NCI-H1417 treated with DMSO at 0.1 percent for 48 hours (cell line): Measurements from ENCODE around the gene NIPBL.
"Not testable (repeated sequence)": the region's sequence is repeated elsewhere in the genome, so short reads cannot be mapped to it uniquely, and the experiment has no call there.

Experiments
- DNase-seq: peaks from one replicate; lab custom pipeline; 2025; lab: John Stamatoyannopoulos, UW

Gene NIPBL

DNA sequence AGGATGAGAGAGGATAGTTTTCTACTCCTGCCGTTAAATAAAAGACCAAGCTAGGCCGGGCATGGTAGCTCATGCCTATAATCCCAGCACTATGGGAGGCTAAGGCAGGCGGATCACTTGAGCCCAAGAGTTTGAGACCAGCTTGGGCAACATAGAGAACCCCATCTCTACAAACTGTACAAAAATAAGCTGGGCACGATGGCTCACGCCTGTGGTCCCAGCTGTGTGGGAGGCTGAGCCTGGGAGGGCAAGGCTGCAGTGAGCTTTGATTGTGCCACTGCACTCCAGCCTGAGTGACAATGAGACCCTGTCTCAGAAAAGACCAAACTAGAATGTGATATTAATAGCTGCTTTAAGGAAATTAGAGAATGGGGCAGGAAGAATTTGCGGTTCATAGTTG lies 158.4 kb downstream of the NIPBL start:
- no peak for DNase-seq

DNA sequence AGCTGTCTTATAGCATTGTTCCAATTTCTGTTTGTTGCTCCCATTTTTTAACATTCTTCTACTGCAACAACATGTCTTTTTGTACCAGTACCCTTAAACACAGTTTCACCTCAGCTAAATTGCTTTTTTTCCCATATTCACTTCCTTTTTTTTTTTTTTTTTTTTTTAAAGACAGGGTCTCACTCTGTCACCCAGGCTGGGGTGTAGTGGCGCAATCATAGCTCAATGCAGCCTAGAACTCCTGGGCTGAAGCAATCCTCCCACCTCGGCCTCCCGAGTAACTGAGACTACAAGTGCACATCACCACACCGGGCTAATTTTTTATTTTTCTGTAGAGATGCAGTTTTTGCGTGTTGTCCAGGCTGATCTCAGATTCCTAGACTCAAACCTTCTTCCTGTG lies 161.3 kb downstream of the NIPBL start:
- no peak for DNase-seq

GRCh38 chr5:37039824-37040223 lies 163.3 kb downstream of the NIPBL start:
- no peak for DNase-seq

DNA sequence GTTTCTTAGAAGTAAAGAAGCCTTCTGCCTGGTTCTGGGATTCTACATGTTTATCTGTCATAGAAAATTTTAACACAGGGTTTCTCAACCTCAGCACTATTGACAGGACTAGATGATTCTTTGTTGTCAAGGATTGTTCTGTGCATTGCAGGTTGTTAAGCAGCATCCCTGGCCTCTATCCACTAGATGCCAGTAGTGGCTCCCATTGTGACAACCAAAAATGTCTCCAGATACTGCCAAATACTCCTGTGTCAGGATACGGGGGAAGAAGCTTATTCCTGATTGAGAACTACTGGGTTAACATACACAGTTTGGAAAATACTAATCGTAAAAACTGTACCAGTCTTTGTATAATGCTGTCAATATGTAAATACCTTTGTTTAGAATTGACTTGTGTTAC lies 167.1 kb downstream of the NIPBL start:
- DNase-seq = no peak

- no peak for DNase-seq
Measured at GRCh38 chr5:37044120-37044519, 167.6 kb downstream of the NIPBL start.

DNA sequence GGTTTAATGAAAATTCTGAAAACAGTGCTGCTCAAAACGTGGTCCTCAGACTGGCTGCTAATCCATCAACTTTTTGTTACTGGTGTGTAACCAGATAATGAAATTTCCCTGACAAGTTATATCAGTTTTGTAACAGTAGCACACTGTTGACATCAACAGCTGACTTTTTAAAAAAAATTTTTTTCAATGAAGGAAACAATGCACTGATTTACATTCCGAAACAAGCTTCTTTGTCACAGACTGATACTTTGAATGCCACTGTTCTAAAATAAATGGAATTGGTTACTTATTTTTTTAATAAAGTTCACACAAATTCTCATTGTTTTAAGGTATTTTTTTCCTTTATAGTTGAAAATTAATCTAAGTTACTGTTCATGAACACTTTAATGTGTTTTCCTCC lies 169.1 kb downstream of the NIPBL start:
- DNase-seq = no peak

DNA sequence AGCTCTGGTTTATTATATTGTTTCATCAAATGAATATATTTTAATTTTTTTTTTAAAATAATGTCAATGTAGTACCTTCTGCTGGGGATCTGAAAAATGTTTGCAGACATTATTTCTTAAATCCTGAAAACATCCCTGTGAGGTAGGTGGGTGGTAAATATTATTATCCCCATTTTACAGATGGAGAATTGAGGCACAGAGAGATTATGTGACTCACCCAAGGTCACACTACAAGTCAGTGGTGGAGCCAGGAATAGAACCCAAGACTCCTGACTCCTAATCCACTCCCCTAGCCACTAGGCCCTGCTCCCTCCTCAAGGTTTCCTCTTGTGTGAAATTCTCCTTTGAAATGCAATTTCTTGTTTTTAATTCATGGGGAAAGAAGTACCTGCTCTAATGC lies 171.4 kb downstream of the NIPBL start:
- no peak for DNase-seq

GRCh38 chr5:37054391-37054790 lies 177.8 kb downstream of the NIPBL start:
- no peak for DNase-seq

DNA sequence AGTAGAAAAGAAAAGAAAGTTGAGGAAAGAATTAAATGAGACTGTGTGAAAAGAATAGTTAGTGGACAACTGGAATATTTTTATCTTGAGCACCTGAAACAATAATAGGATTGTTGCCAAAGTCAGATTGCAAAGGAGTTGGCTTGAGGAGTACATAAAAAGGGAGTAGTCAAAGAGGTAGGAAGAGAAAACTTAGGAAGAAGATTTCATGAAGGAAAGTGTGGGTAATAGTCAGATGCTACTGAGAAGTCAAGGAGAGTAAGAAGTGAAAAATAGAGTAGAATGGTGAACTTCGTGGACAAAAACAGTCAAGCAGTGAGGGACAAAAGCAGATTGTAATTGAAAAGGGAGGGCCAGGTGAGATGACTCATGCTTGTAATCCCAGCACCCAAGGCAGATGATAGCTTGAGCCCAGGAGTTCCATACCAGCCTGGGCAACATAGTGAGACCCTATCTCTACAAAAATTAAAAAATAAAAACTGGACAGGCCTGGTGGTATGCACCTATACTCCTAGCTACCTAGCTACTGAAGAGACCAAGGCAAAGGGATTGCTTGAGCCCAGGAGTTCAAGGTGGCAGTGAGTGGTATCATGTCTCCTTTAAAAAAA lies 178.9 kb downstream of the NIPBL start:
- DNase-seq = no peak

GRCh38 chr5:37056762-37057161 lies 180.2 kb downstream of the NIPBL start:
- DNase-seq = no peak

- no peak for DNase-seq
Measured at GRCh38 chr5:37060030-37060429, 183.5 kb downstream of the NIPBL start.

DNA sequence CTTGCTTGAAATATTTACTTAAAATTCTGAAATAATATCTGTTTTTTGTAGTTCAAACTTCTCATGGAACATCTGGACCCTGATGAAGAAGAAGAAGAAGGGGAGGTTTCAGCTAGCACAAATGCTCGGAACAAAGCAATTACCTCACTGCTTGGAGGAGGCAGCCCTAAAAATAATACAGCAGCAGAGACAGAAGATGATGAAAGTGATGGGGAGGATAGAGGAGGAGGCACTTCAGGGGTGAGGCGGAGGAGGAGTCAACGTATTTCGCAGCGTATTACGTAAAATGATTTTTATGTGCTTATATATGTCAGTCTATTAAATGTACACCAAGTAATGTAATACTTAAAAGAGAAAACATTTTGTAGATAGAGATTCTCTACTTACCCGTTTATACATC lies 187.2 kb downstream of the NIPBL start:
- DNase-seq = no peak

- DNase-seq = no peak
Measured at GRCh38 chr5:37064442-37064841, 187.9 kb downstream of the NIPBL start.

GRCh38 chr5:37071487-37071886 lies 194.9 kb downstream of the NIPBL start:
- DNase-seq = no peak

GRCh38 chr5:37071901-37072581 lies 195.5 kb downstream of the NIPBL start:
- no peak for DNase-seq

DNA sequence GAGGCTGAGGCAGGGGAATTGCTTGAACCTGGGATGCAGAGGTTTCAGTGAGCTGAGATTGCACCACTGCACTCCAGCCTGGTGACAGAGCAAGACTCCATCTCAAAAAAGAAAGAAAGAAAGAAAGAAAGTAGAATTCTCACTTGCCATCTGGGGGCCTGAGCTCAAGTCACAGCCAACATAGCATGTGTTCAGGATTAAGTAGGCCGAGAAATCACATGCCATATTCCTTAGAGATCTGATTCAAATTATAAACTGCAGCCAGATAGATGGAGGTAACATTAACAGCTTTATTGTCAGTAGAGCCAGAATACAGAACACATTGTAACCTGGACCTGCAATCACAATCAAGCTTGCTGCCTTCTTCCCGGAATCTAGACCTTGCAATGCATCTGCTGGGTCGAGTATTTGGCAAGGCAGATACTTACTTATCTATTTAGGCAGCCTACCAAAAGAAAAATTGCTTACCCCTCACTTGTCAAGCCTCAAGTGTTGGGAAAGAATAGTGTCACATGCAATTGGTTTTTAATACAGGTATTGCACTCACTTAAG lies 198.9 kb downstream of the NIPBL start:
- no peak for DNase-seq

DNA sequence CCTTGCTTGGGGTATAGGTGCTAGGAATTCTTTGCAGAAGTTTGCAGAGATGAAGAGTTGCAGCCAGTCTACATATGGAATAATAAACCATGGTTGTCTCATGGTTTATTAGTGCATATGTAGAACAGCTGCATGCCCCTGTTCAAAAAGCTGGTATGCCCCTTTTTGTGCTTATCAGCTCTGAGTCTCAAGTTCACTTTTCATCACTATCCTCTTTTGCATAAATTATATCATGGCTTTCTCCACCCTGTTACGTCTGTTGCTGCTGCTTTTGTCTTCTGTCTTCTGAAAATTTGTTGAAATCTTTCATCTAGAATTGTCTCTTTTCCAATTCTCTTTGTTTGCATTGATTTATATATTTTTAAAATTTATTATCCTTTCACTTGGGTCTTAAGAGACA lies 200.6 kb downstream of the NIPBL start:
- DNase-seq = no peak

GRCh38 chr5:37080697-37081096 lies 204.1 kb downstream of the NIPBL start:
- no peak for DNase-seq

GRCh38 chr5:37082977-37083376 lies 206.4 kb downstream of the NIPBL start:
- not testable (repeated sequence) for DNase-seq

- DNase-seq = not testable (repeated sequence)
Measured at GRCh38 chr5:37086026-37086425, 209.5 kb downstream of the NIPBL start.

GRCh38 chr5:37086466-37087173 lies 210.1 kb downstream of the NIPBL start:
- no peak for DNase-seq

DNA sequence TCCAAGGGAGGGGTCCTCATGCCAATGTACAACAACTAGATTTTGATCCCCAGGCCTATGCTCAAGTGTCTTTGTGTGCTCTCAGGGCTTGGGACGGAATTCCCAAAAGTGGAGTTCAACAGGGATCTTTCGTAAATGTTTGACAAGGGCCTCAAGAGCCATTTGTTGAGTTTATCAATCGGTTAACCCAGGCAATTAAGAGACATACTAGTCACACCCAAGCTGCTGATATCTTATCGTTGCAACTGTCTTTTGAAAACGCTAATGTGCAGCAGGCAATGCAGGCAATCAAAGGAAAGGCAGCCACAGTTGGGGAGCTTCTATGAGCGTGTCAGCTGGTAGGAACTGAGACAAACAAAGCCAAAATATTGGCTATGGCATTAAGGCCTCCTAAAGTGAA lies 211.4 kb downstream of the NIPBL start:
- DNase-seq = no peak

DNA sequence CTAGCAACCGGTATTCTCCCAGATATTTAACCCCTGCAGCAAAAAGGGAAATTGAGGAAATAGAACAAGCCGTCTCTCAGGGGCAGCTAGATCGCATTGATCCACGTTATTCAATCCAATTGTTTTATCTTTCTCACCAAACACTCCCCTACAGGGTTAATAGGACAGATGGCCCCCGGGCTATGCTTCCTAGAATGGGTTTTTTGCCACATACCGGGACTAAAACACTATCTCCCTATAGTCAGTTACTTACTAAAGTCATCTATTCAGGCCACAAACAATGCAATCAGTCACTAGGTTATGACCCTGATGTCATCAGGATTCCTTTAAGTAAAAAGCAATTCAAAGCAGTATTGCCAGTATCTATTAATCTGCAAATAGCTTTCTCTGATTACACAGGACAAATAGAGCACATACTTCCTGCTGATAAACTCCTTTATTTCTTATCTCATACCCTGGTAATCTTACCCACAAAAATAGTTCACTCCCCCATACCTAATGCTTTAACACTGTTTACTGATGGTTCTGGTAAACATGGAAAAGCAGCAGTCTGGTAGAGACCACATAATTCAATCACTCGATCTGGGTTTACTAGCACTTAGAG lies 213.7 kb downstream of the NIPBL start:
- DNase-seq = no peak
